CD4-positive, alpha-beta T cell treated with Interleukin-6 at 100 ng/mL for 8 hours (primary cell): ENCODE results near the gene PUM2.

Experiments
- DNase-seq: peaks from one replicate; pipeline ENCODE4 v3.0.0-alpha.2; 2020; ENCODE audit warnings: mixed read lengths, low spot score

PUM2 gene

GRCh38 chr2:20339012-20339411 lies 11.6 kb downstream of the PUM2 start:
- no peak for DNase-seq

- DNase-seq, result no peak
Observed at GRCh38 chr2:20334605-20335203, 15.9 kb downstream of the PUM2 start.

- no peak for DNase-seq
Observed at GRCh38 chr2:20333738-20334137, 16.9 kb downstream of the PUM2 start.

GRCh38 chr2:20330192-20330591 lies 20.5 kb downstream of the PUM2 start:
- no peak for DNase-seq

- no peak for DNase-seq
Observed at GRCh38 chr2:20327370-20327769, 23.3 kb downstream of the PUM2 start.

GRCh38 chr2:20326163-20326780 lies 24.4 kb downstream of the PUM2 start:
- peak; percentile 42 for DNase-seq

- no peak for DNase-seq
Observed at GRCh38 chr2:20322527-20323300, 27.9 kb downstream of the PUM2 start.

- DNase-seq, result no peak
Observed at GRCh38 chr2:20317690-20318089, 33.0 kb downstream of the PUM2 start.

GRCh38 chr2:20317197-20317596 lies 33.4 kb downstream of the PUM2 start:
- DNase-seq, result no peak

GRCh38 chr2:20314562-20315501 lies 35.8 kb downstream of the PUM2 start:
- no peak for DNase-seq

- DNase-seq, result no peak
Observed at GRCh38 chr2:20313659-20314058, 37.0 kb downstream of the PUM2 start.

- no peak for DNase-seq
Observed at GRCh38 chr2:20309001-20309400, 41.6 kb downstream of the PUM2 start.

- DNase-seq, result no peak
Observed at GRCh38 chr2:20307311-20307710, 43.3 kb downstream of the PUM2 start.

GRCh38 chr2:20304411-20304810 lies 46.2 kb downstream of the PUM2 start:
- no peak for DNase-seq

- DNase-seq, result no peak
Observed at GRCh38 chr2:20303966-20304365, 46.7 kb downstream of the PUM2 start.

- no peak for DNase-seq
Observed at GRCh38 chr2:20302019-20302418, 48.6 kb downstream of the PUM2 start.

- DNase-seq, result no peak
Observed at GRCh38 chr2:20300656-20301055, 50.0 kb downstream of the PUM2 start.

- no peak for DNase-seq
Observed at GRCh38 chr2:20299113-20299512, 51.5 kb downstream of the PUM2 start.

GRCh38 chr2:20294231-20294630 lies 56.4 kb downstream of the PUM2 start:
- DNase-seq, result no peak

- DNase-seq, result no peak
Observed at GRCh38 chr2:20292984-20293383, 57.7 kb downstream of the PUM2 start.

GRCh38 chr2:20291846-20292408 lies 58.7 kb downstream of the PUM2 start:
- no peak for DNase-seq

GRCh38 chr2:20291106-20291564 lies 59.5 kb downstream of the PUM2 start:
- DNase-seq, result peak; percentile 7
